HEK293 (cell line): ENCODE data around the gene PRSS8.

Experiments used
- CTCF ChIA-PET: fragments of 350-600 bp; formaldehyde crosslinking; extraction: SDS; loops from one replicate; lab custom pipeline; 2021; ENCODE audit warnings: antibody characterized with exemption; lab: Yijun Ruan, JAX
- POLR2A ChIA-PET: fragments of 300-600 bp; formaldehyde crosslinking; extraction: SDS; loops from one replicate; lab custom pipeline; 2020; ENCODE audit warnings: antibody characterized with exemption, inconsistent platforms; lab: Yijun Ruan, JAX
- H3K27ac ChIP-seq: fragments of 200-500 bp; sonication (Bioruptor generic); 2 replicates; pipeline ENCODE4 v1.5.1; 2014; ENCODE audit warnings: low read depth, low read length, control low read depth, inconsistent platforms; ENCODE audit errors: extremely low read depth
- H3K36me3 ChIP-seq, 2 experiments: fragments of 200-500 bp in 1 of 2; sonication (Bioruptor generic) in 1 of 2; 1 replicate in 1 of 2; 2 replicates in 1 of 2; pipeline ENCODE4 v1.5.1; 2014 to 2017; ENCODE audit warnings: inconsistent platforms in 2 of 2, low read length in 2 of 2; ENCODE audit not compliant: control insufficient read depth in 2 of 2, insufficient read depth in 1 of 2
- H3K4me1 ChIP-seq: fragments of 200-500 bp; sonication (Bioruptor generic); 2 replicates; pipeline ENCODE4 v1.5.1; 2014; ENCODE audit warnings: mild to moderate bottlenecking, low read length, inconsistent platforms; ENCODE audit not compliant: control insufficient read depth, insufficient read depth
- H3K4me3 ChIP-seq: 2 replicates; pipeline ENCODE4 v1.5.1; 2011; ENCODE audit warnings: low read depth, mild to moderate bottlenecking, control low read depth, low read length, moderate library complexity
- H3K9me3 ChIP-seq: fragments of 200-500 bp; sonication (Bioruptor generic); 2 replicates; pipeline ENCODE4 v1.5.1; 2014; ENCODE audit warnings: low read depth, low read length, inconsistent platforms; ENCODE audit not compliant: control insufficient read depth, insufficient read depth
- EGR2 ChIP-seq: fragments of 450-650 bp; formaldehyde crosslinking; IDR thresholded peaks from 2 replicates; pipeline ENCODE4 v1.5.1; 2016; ENCODE audit warnings: low read depth, missing biosample characterization, missing genetic modification characterization
- FEZF1 ChIP-seq: fragments of 450-650 bp; formaldehyde crosslinking; IDR thresholded peaks from 2 replicates; pipeline ENCODE4 v1.5.1; 2016; ENCODE audit warnings: missing biosample characterization, missing genetic modification characterization
- HOXD13 ChIP-seq: sonication (generic); formaldehyde crosslinking; IDR thresholded peaks from 2 replicates; pipeline ENCODE4 v1.8.0; 2022; ENCODE audit warnings: missing genetic modification reagents, borderline replicate concordance
- RBAK ChIP-seq: fragments of 450-650 bp; formaldehyde crosslinking; IDR thresholded peaks from 2 replicates; pipeline ENCODE4 v1.5.1; 2016; ENCODE audit warnings: missing biosample characterization, missing genetic modification characterization
- ZNF112 ChIP-seq: fragments of 450-650 bp; formaldehyde crosslinking; IDR thresholded peaks from 2 replicates; pipeline ENCODE4 v1.5.0; 2017; ENCODE audit warnings: missing biosample characterization, missing genetic modification characterization
- ZNF132 ChIP-seq: fragments of 450-650 bp; formaldehyde crosslinking; IDR thresholded peaks from 2 replicates; pipeline ENCODE4 v1.5.1; 2017; ENCODE audit warnings: missing biosample characterization, missing genetic modification characterization, borderline replicate concordance
- ZNF146 ChIP-seq: fragments of 450-650 bp; formaldehyde crosslinking; IDR thresholded peaks from 2 replicates; pipeline ENCODE4 v1.5.1; 2016; ENCODE audit warnings: missing biosample characterization, missing genetic modification characterization
- ZNF266 ChIP-seq: fragments of 450-650 bp; formaldehyde crosslinking; IDR thresholded peaks from 2 replicates; pipeline ENCODE4 v1.5.1; 2016; ENCODE audit warnings: missing biosample characterization, missing genetic modification characterization, low read depth
- ZNF48 ChIP-seq: fragments of 450-650 bp; formaldehyde crosslinking; IDR thresholded peaks from 2 replicates; pipeline ENCODE4 v1.5.1; 2016; ENCODE audit warnings: missing biosample characterization, missing genetic modification characterization
- ZNF664 ChIP-seq: fragments of 450-650 bp; formaldehyde crosslinking; IDR thresholded peaks from 2 replicates; pipeline ENCODE4 v1.5.1; 2016; ENCODE audit warnings: missing biosample characterization, missing genetic modification characterization
- TF ChIP-seq, protein P1 (sequence below): fragments of 450-650 bp; formaldehyde crosslinking; IDR thresholded peaks from 2 replicates; pipeline ENCODE4 v1.5.1; 2016; ENCODE audit warnings: missing biosample characterization, missing genetic modification characterization, borderline replicate concordance
- TF ChIP-seq, protein P2 (sequence below): fragments of 450-650 bp; formaldehyde crosslinking; IDR thresholded peaks from 2 replicates; pipeline ENCODE4 v1.5.1; 2016; ENCODE audit warnings: missing biosample characterization, missing genetic modification characterization
- TF ChIP-seq, protein P3 (sequence below): fragments of 450-650 bp; formaldehyde crosslinking; IDR thresholded peaks from 2 replicates; pipeline ENCODE4 v1.5.1; 2016; ENCODE audit warnings: missing biosample characterization, missing genetic modification characterization
- TF ChIP-seq, protein P4 (sequence below): sonication (generic); formaldehyde crosslinking; IDR thresholded peaks from 2 replicates; pipeline ENCODE4 v1.8.1; 2022; ENCODE audit warnings: mild to moderate bottlenecking, moderate library complexity, missing genetic modification reagents

Gene PRSS8

DNA sequence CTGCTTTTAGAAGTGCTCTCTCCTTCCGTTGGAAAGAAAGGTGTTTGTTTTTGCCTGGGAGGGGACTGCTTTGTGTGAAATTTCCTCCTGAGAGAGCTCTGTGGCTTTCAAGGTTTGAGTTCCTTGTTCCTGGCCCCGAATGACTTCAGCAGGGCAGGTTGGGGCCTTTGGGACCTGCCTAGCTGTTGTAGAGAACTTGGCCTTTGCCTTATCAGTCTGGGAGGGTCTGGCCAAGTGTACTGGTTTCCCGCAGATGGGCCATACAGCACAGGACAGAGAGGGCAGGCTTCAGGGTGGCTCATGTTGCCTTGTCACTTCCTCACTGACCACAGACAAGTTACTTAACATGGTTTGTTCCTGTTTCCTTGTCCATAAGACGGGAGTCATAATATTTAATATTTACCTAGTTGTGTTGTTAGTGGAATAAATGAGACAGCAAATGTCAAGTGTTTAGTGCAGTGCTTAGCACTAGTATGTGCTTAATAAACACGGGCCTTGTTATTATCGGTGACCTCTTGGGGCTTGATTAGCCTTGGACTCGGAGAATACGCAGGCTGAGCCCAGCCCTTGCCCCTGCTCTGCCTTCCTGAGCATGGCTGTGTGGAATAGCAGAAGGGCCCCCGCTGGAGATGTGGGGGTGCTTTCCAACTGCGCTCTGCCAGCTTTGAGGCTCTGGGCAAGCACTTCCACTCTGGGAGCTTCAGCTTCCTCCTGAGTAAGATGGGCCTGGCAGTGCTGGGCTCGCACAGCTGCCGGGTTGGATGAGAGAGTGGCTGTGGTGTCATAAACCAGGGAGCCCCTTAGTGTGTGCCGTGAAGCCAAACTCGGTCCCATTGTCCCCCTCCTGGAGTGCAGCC is 6.6 kb downstream of the PRSS8 start:
- Histone ChIP-seq H3K9me3 (no peaks in the 10 kb centered on the region), H3K4me1 (peaks cover under 1% of the 10 kb centered on the region; the same call in 1 of the 2 replicates), H3K27ac (no peak overlapping the region), H3K4me3 (no peak overlapping the region), H3K36me3 (peaks cover 0 to 71% of the 10 kb centered on the region in 2 experiments; a peak in 2 of 3 replicates)
- TF ChIP-seq RBAK (tag by site-specific recombination) (no peak), ZNF664 (peak; percentile 55; the same call in 1 of the 2 replicates)
- CTCF ChIA-PET = interaction anchor here (1.0 kb wide), 1 partner anchor 144 kb away, joined by 4 read pairs; the partner anchor contains the start of gene HSD3B7
- POLR2A ChIA-PET = interaction anchor here (0.8 to 5.7 kb wide), 5 partner anchors 8 to 164 kb away, joined by 3 to 35 read pairs (median 5); partner anchors contain the start of gene KAT8

DNA sequence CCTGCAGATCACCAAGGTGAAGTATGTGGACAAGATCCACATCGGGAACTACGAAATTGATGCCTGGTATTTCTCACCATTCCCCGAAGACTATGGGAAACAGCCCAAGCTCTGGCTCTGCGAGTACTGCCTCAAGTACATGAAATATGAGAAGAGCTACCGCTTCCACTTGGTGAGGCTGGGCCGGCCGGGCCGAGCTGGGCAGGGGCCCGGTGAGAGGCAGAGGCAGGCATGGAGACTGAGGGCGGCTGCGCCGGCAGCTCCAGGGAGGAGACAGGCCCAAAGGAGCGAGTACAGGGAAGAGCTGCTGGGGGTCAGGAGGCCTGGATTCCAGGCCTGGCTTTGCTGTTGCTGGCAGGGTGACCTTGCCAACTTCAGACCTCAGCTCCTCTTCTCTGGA is 8.3 kb downstream of the PRSS8 start:
- Histone ChIP-seq H3K4me3 (no peak overlapping the region), H3K36me3 (peaks cover 5 to 70% of the 10 kb centered on the region in 2 experiments), H3K4me1 (no peaks in the 10 kb centered on the region), H3K9me3 (no peaks in the 10 kb centered on the region)
- CTCF ChIA-PET = interaction anchor here (1.8 kb wide), 1 partner anchor 15 kb away, joined by 7 read pairs; no protein-coding TSS in a partner anchor
- TF ChIP-seq, protein P1, sequence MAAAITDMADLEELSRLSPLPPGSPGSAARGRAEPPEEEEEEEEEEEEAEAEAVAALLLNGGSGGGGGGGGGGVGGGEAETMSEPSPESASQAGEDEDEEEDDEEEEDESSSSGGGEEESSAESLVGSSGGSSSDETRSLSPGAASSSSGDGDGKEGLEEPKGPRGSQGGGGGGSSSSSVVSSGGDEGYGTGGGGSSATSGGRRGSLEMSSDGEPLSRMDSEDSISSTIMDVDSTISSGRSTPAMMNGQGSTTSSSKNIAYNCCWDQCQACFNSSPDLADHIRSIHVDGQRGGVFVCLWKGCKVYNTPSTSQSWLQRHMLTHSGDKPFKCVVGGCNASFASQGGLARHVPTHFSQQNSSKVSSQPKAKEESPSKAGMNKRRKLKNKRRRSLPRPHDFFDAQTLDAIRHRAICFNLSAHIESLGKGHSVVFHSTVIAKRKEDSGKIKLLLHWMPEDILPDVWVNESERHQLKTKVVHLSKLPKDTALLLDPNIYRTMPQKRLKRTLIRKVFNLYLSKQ (tag by site-specific recombination) = no peak
- TF ChIP-seq EGR2 (tag by site-specific recombination) (no peak), ZNF132 (tag by site-specific recombination) (no peak), ZNF112 (tag by site-specific recombination) (no peak), ZNF146 (no peak), ZNF266 (tag by site-specific recombination) (no peak), ZNF48 (tag by site-specific recombination) (no peak), ZNF664 (no peak), FEZF1 (tag by site-specific recombination) (no peak), HOXD13 (CRISPR knock-in tag) (no peak)
- TF ChIP-seq, protein P2, sequence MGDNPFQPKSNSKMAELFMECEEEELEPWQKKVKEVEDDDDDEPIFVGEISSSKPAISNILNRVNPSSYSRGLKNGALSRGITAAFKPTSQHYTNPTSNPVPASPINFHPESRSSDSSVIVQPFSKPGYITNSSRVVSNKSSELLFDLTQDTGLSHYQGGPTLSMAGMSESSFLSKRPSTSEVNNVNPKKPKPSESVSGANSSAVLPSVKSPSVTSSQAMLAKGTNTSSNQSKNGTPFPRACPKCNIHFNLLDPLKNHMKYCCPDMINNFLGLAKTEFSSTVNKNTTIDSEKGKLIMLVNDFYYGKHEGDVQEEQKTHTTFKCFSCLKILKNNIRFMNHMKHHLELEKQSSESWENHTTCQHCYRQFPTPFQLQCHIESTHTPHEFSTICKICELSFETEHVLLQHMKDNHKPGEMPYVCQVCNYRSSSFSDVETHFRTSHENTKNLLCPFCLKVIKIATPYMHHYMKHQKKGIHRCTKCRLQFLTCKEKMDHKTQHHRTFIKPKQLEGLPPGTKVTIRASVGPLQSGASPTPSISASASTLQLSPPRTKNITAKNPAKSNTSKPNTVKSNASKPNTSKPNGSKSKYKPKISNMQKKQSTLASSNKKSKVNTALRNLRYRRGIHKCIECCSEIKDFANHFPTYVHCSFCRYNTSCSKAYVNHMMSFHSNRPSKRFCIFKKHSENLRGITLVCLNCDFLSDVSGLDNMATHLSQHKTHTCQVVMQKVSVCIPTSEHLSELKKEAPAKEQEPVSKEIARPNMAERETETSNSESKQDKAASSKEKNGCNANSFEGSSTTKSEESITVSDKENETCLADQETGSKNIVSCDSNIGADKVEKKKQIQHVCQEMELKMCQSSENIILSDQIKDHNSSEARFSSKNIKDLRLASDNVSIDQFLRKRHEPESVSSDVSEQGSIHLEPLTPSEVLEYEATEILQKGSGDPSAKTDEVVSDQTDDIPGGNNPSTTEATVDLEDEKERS (tag by site-specific recombination) = no peak
- TF ChIP-seq, protein P3, sequence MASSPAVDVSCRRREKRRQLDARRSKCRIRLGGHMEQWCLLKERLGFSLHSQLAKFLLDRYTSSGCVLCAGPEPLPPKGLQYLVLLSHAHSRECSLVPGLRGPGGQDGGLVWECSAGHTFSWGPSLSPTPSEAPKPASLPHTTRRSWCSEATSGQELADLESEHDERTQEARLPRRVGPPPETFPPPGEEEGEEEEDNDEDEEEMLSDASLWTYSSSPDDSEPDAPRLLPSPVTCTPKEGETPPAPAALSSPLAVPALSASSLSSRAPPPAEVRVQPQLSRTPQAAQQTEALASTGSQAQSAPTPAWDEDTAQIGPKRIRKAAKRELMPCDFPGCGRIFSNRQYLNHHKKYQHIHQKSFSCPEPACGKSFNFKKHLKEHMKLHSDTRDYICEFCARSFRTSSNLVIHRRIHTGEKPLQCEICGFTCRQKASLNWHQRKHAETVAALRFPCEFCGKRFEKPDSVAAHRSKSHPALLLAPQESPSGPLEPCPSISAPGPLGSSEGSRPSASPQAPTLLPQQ = no peak
- TF ChIP-seq, protein P4, sequence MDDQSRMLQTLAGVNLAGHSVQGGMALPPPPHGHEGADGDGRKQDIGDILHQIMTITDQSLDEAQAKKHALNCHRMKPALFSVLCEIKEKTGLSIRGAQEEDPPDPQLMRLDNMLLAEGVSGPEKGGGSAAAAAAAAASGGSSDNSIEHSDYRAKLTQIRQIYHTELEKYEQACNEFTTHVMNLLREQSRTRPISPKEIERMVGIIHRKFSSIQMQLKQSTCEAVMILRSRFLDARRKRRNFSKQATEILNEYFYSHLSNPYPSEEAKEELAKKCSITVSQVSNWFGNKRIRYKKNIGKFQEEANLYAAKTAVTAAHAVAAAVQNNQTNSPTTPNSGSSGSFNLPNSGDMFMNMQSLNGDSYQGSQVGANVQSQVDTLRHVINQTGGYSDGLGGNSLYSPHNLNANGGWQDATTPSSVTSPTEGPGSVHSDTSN = no peak
- TF ChIP-seq, all 188 proteins: peak for 0
- no peak overlapping the region for H3K27ac ChIP-seq
- POLR2A ChIA-PET = interaction anchor here (0.6 to 5.7 kb wide), 4 partner anchors 8 to 96 kb away, joined by 3 to 35 read pairs (median 8); partner anchors contain the start of genes KAT8 and PRSS8
